A549 (cell line): ENCODE results near the gene RPAP3. TPM values are rescaled to one million over a fixed set of nuclear protein-coding genes. Genes with fewer than 3 reads are reported as not detected.

Experiments used
- ATAC-seq, 2 experiments: fragments of 200-7000 bp in 1 of 2; fragments of >200 bp in 1 of 2; cut with Nextera tagmentation in 1 of 2; cut with Tn5 transposase in 1 of 2; 3 replicates each; pipeline versions ENCODE4 v1.8.0 to v1.9.1; 2018 to 2020; ENCODE audit warnings: mild to moderate bottlenecking in 1 of 2, moderate library complexity in 1 of 2
- CTCF ChIA-PET: fragments of 300-600 bp; sonication (Branson Sonifier 250); formaldehyde crosslinking; extraction: SDS; loops from one replicate; lab custom pipeline; 2021; ENCODE audit warnings: antibody characterized with exemption, inconsistent platforms; lab: Yijun Ruan, JAX
- POLR2A ChIA-PET: fragments of 350-600 bp; formaldehyde crosslinking; extraction: SDS; loops from one replicate; lab custom pipeline; 2021; ENCODE audit warnings: antibody characterized with exemption, inconsistent platforms; lab: Yijun Ruan, JAX
- DNase-seq, 2 experiments: peaks; one replicate each; pipeline versions ENCODE4 v3.0.0 to v3.0.0-alpha.2; 2011 to 2016; ENCODE audit warnings: low read depth in 1 of 2, low spot score in 1 of 2
- FAIRE-seq: peaks from 2 replicates; lab custom pipeline; 2011; peaks lifted over from hg19 to GRCh38; lab: Jason Lieb, UNC
- H3K27ac ChIP-seq, 2 experiments: fragments of >200 bp; sonication (Bioruptor Twin); formaldehyde crosslinking; 3 replicates each; pipeline ENCODE4 v1.5.1; 2016 to 2017
- H3K4me1 ChIP-seq: fragments of >200 bp; sonication (Bioruptor Twin); formaldehyde crosslinking; 3 replicates; pipeline ENCODE4 v1.6.1; 2016
- H3K4me2 ChIP-seq: fragments of >200 bp; sonication (Bioruptor Twin); formaldehyde crosslinking; 3 replicates; pipeline ENCODE4 v1.6.1; 2016
- H3K4me3 ChIP-seq: fragments of >200 bp; sonication (Bioruptor Twin); formaldehyde crosslinking; 3 replicates; pipeline ENCODE4 v1.5.1; 2016
- H3K9me3 ChIP-seq: fragments of >200 bp; sonication (Bioruptor Twin); formaldehyde crosslinking; 3 replicates; pipeline ENCODE4 v1.6.1; 2016
- CBX2 ChIP-seq: fragments of 200-600 bp; sonication (generic); IDR thresholded peaks from 2 replicates; pipeline ENCODE4 v1.6.1; 2016; ENCODE audit warnings: low read depth, mild to moderate bottlenecking, borderline replicate concordance
- CEBPB ChIP-seq, 2 experiments: fragments of >200 bp in 1 of 2; sonication (Bioruptor Twin) in 1 of 2; formaldehyde crosslinking in 1 of 2; IDR thresholded peaks; 2 replicates each; pipeline ENCODE4 v1.6.1; 2012 to 2016
- CHD2 ChIP-seq: fragments of 150-350 bp; IDR thresholded peaks from 2 replicates; pipeline ENCODE4 v1.6.1; 2014; ENCODE audit warnings: low read length; ENCODE audit not compliant: partially characterized antibody
- EHMT2 ChIP-seq: fragments of 200-600 bp; sonication (generic); IDR thresholded peaks from 2 replicates; pipeline ENCODE4 v1.6.1; 2016; ENCODE audit warnings: antibody characterized with exemption, low read depth, mild to moderate bottlenecking, moderate library complexity
- FOSB ChIP-seq: fragments of 250-450 bp; sonication (Bioruptor Pico); IDR thresholded peaks from 2 replicates; pipeline ENCODE4 v1.5.0; 2020; ENCODE audit warnings: mild to moderate bottlenecking, moderate library complexity
- JUNB ChIP-seq: fragments of >200 bp; sonication (Bioruptor Twin); formaldehyde crosslinking; IDR thresholded peaks from 2 replicates; pipeline ENCODE4 v1.6.1; 2016
- MAFK ChIP-seq: fragments of 450-650 bp; IDR thresholded peaks from 2 replicates; pipeline ENCODE4 v1.6.1; 2014; ENCODE audit not compliant: partially characterized antibody
- NFE2L2 ChIP-seq: fragments of 150-350 bp; conservative IDR thresholded peaks from 2 replicates; pipeline ENCODE4 v1.6.1; 2014; ENCODE audit warnings: low read length
- RFX5 ChIP-seq: fragments of 450-650 bp; IDR thresholded peaks from 2 replicates; pipeline ENCODE4 v1.7.1; 2014; ENCODE audit warnings: antibody characterized with exemption, mild to moderate bottlenecking, moderate library complexity
- TFCP2L1 ChIP-seq: fragments of 250-450 bp; sonication (Bioruptor Pico); IDR thresholded peaks from 2 replicates; pipeline ENCODE4 v1.5.0; 2021; ENCODE audit warnings: mild to moderate bottlenecking
- TP53 ChIP-seq: fragments of 250-450 bp; sonication (Bioruptor Pico); IDR thresholded peaks from 2 replicates; pipeline ENCODE4 v1.5.0; 2021; ENCODE audit warnings: mild to moderate bottlenecking, moderate library complexity
- ZNF302 ChIP-seq: fragments of 250-450 bp; sonication (Bioruptor Pico); IDR thresholded peaks from 2 replicates; pipeline ENCODE4 v1.9.0; 2021; ENCODE audit warnings: inconsistent platforms, mild to moderate bottlenecking, moderate library complexity
- ZSCAN20 ChIP-seq: fragments of 250-450 bp; sonication (Bioruptor Pico); IDR thresholded peaks from 2 replicates; pipeline ENCODE4 v1.8.0; 2022; ENCODE audit warnings: mild to moderate bottlenecking, moderate library complexity
- WGBS: methylation state at CpG from one replicate; pipeline ENCODE4 v1.1.6; 2017; ENCODE audit errors: missing lambda C conversion rate; 5-methylcytosine and 5-hydroxymethylcytosine counted together
- polyA plus RNA-seq, 4 experiments: library from polyadenylated mRNA; depleted of rRNA in 3 of 4; stranded (reverse); fragments of >200 nt; fragmentation: RNase III in 1 of 4; extraction: RNeasy Plus Mini Kit Qiagen cat#74134 plus additional on column Dnase treatment in 1 of 4; gene quantifications; 2 replicates in 3 of 4; 3 replicates in 1 of 4; pipeline ENCODE4 v1.2.3, GENCODE V29; 2011 to 2017
- TF ChIP-seq, protein P1 (sequence below): fragments of 150-350 bp; IDR thresholded peaks from 2 replicates; pipeline ENCODE4 v1.6.1; 2014; ENCODE audit warnings: low read depth, mild to moderate bottlenecking, low read length
- TF ChIP-seq, protein P2 (sequence below): IDR thresholded peaks from 2 replicates; pipeline ENCODE4 v1.6.1; 2012
- TF ChIP-seq, protein P3 (sequence below): IDR thresholded peaks from 2 replicates; pipeline ENCODE4 v1.6.1; 2012; ENCODE audit warnings: low read depth, borderline replicate concordance

Gene RPAP3
- polyA plus RNA-seq, 2 of the 4 experiments (the other 2 are of a cell fraction), result 51.6 to 74.6 TPM

DNA sequence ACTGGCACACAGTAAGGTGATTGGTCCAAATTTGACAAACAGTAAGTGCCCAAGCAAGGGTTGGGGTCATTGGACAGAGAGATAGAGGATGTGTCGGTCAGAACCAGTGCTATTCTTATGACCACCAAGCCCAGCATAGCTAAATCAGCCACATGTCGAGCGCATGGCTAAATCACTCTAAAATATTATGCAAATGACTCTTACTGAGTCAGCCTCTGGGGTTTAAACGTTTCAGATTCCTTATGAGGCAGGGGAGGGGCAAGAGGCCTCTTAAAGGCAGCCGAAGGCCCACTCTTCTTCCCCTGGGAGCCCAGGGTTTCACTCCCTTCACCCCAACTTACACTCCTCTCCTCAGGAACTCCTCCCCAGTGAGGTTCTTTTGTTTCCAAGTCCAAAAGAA, 20.1 kb upstream of the RPAP3 start:
- Histone ChIP-seq H3K4me2 (no peak overlapping the region), H3K4me1 (no peaks in the 10 kb centered on the region), H3K27ac (no peak overlapping the region), H3K9me3 (no peaks in the 10 kb centered on the region), H3K4me3 (no peak overlapping the region)
- TF ChIP-seq, protein P1, sequence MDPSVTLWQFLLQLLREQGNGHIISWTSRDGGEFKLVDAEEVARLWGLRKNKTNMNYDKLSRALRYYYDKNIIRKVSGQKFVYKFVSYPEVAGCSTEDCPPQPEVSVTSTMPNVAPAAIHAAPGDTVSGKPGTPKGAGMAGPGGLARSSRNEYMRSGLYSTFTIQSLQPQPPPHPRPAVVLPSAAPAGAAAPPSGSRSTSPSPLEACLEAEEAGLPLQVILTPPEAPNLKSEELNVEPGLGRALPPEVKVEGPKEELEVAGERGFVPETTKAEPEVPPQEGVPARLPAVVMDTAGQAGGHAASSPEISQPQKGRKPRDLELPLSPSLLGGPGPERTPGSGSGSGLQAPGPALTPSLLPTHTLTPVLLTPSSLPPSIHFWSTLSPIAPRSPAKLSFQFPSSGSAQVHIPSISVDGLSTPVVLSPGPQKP, result no peak
- TF ChIP-seq RFX5 (no peak), EHMT2 (no peak)
- FAIRE-seq (no peak), ATAC-seq (no peak), DNase-seq (no peak)
- ChIA-PET POLR2A (no interaction called here), CTCF (interaction anchor here (0.8 to 43.9 kb wide), 8 partner anchors 11 to 224 kb away, joined by 3 to 1399 read pairs (median 10); partner anchors contain the start of gene SLC48A1)
- 63% methylated on average over 4 of the region's 5 CpGs for WGBS

DNA sequence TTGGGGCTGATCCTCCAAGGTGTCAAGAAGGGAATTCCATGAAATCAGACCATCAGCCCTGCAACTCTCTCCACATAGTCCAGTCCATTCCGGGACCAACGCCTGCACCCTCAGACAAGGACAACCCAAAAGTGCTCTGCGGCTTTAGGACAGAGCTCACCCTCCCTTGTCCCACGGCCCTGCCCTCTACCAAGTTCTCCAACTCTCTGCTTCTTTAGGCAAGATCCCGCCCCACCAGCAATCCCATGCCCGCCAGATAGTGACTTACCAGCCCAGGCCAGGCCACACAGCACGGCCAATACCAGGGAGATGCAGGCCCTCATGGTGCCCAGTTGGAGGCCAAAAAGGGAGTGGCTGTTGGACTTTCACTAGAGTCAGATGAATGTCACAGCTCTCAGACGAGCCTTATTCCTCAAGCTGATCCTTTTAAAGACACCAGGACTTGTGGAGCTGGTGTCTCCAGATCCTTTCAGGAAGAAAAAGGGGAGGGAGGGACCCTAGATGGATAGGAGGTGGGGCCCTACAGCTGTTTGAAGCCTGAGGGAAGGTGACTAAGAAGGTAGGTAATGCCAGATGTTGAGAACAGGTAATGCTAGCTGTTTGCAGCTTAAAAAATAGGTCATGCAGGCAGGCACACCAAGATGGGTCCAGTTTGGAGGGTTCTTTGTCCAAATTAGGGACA, 19.4 kb upstream of the RPAP3 start, which contains the start of gene ENDOU:
ENDOU (minus strand) TSS at position 400 of the 682 bp plus-strand sequence; CDS start at position 323, 77 bp downstream.
- 65% methylated on average over 7 of the region's 8 CpGs for WGBS
- Histone ChIP-seq H3K4me1 (no peaks in the 10 kb centered on the region), H3K4me2 (no peak within 1 kb of the TSS), H3K27ac (no peak within 1 kb of the TSS), H3K9me3 (no peaks in the 10 kb centered on the region), H3K4me3 (no peak within 1 kb of the TSS)
- POLR2A ChIA-PET, result no interaction called here
- TF ChIP-seq TFCP2L1 (CRISPR knock-in tag), result no peak
- no peak for TF ChIP-seq ZNF302 (CRISPR knock-in tag)
- TF ChIP-seq FOSB (CRISPR knock-in tag), result no peak
- no peak for TF ChIP-seq JUNB
- TF ChIP-seq, protein P2, sequence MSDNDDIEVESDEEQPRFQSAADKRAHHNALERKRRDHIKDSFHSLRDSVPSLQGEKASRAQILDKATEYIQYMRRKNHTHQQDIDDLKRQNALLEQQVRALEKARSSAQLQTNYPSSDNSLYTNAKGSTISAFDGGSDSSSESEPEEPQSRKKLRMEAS, result no peak
- no peak for TF ChIP-seq NFE2L2
- no peak for DNase-seq
- FAIRE-seq, result no peak
- ATAC-seq, result no peak
- CTCF ChIA-PET, result interaction anchor here (0.7 to 43.9 kb wide), 12 partner anchors 10 to 224 kb away, joined by 3 to 1399 read pairs (median 4); partner anchors contain the start of gene SLC48A1

DNA sequence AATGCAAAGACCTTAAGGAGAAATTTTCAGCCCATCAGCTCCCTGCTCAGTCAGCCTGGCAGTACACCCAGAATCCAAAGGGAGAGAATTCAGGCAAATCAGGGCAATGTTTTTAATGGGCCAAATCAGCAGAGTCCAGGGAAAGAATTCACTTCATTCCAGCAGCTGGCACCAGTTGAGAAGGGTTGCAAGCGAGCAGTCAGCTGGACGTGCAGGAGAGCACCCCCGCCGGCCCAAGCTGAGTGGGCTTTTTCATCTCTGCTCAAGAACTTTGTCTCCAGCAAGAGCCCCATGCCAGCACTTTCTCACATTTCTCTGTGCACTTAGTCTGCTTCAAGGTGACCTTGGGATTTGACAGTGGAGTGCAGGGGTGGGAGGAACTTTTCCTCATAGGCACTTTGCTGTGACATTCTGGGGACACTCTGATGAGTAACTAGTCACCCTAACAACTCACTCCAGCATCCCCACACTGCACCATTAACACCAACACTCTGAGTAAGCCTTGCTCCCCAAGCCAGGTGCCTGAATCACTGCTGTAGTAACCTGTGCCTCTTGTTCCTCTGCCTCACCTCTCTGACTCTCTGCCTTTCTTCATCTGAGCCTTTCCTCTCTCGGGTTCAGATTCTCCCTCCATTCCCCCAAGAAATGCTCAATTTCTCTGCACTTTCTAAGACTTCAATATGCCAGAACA, 17.3 kb upstream of the RPAP3 start:
- H3K4me1 ChIP-seq, result no peaks in the 10 kb centered on the region
- H3K9me3 ChIP-seq, result no peaks in the 10 kb centered on the region
- H3K4me3 ChIP-seq, result no peak overlapping the region
- ATAC-seq (no peak), FAIRE-seq (no peak), DNase-seq (no peak)
- 77% methylated on average over 5 of the region's 5 CpGs for WGBS
- TF ChIP-seq, protein P3, sequence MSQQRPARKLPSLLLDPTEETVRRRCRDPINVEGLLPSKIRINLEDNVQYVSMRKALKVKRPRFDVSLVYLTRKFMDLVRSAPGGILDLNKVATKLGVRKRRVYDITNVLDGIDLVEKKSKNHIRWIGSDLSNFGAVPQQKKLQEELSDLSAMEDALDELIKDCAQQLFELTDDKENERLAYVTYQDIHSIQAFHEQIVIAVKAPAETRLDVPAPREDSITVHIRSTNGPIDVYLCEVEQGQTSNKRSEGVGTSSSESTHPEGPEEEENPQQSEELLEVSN, result no peak
- TF ChIP-seq TFCP2L1 (CRISPR knock-in tag) (no peak), TP53 (CRISPR knock-in tag) (no peak), ZSCAN20 (CRISPR knock-in tag) (no peak), CBX2 (no peak), CEBPB (IDR thresholded peaks at IDR 0.05) (no peak), MAFK (no peak), RFX5 (no peak), CHD2 (no peak)
- ChIA-PET CTCF (interaction anchor here (1.0 to 43.9 kb wide), 10 partner anchors 9 to 121 kb away, joined by 3 to 1399 read pairs (median 4); partner anchors contain the start of gene SLC48A1), POLR2A (no interaction called here)
- H3K27ac ChIP-seq, result no peak overlapping the region
- H3K4me2 ChIP-seq, result no peak overlapping the region
